AG09309 (cell line): ENCODE measurements around the gene ATG4D.
"Not testable (repeated sequence)": the region's sequence is repeated elsewhere in the genome, so short reads cannot be mapped to it uniquely, and the experiment has no call there.

Source experiments
- DNase-seq: peaks from one replicate; pipeline ENCODE4 v3.0.0-alpha.2; 2010; ENCODE audit warnings: low read depth
- H3K4me3 ChIP-seq: 2 replicates; pipeline ENCODE4 v1.5.1; 2011; ENCODE audit warnings: mild to moderate bottlenecking, low read depth, low read length, moderate library complexity; ENCODE audit not compliant: control insufficient read depth
- CTCF ChIP-seq: IDR thresholded peaks from 2 replicates; pipeline ENCODE4 v1.5.1; 2011; ENCODE audit warnings: mild to moderate bottlenecking, low read depth, low read length, inconsistent platforms; ENCODE audit not compliant: insufficient read depth, control insufficient read depth; ENCODE audit errors: missing control alignments

The ATG4D gene

GRCh38 chr19:10544753-10545251, 1.1 kb downstream of the ATG4D start:
- peak overlapping the region; percentile 80 for H3K4me3 ChIP-seq
- no peak for DNase-seq
- TF ChIP-seq CTCF = no peak

GRCh38 chr19:10546817-10547216, 3.1 kb downstream of the ATG4D start:
- DNase-seq = no peak
- H3K4me3 ChIP-seq = no peak overlapping the region
- no peak for TF ChIP-seq CTCF

DNA sequence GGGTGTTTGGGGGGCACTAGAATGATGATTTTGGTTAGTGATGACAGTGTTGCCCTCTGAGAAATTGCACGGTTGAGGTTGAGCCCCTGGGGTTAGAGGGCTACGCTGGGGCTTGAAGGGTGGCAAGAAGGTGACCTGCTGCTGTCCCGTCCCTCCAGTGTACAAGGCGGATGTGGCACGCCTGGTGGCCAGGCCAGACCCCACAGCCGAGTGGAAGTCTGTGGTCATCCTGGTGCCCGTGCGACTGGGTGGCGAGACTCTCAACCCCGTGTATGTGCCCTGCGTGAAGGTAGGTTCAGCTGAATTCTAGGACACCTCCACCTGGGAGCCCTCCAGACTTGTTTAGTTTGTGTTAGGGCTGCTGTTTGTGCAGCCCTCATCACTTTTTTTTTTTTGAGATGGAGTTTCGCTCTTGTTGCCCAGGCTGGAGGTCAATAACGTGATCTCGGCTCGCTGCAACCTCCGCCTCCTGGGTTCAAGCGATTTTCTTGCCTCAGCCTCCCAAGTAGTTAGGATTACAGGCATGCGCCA, 5.1 kb downstream of the ATG4D start:
- no peak overlapping the region for H3K4me3 ChIP-seq
- no peak for TF ChIP-seq CTCF
- DNase-seq = no peak

- no peak for TF ChIP-seq CTCF
- no peak for DNase-seq
- H3K4me3 ChIP-seq = no peak overlapping the region
Measured at GRCh38 chr19:10549733-10550132, 6.0 kb downstream of the ATG4D start.

DNA sequence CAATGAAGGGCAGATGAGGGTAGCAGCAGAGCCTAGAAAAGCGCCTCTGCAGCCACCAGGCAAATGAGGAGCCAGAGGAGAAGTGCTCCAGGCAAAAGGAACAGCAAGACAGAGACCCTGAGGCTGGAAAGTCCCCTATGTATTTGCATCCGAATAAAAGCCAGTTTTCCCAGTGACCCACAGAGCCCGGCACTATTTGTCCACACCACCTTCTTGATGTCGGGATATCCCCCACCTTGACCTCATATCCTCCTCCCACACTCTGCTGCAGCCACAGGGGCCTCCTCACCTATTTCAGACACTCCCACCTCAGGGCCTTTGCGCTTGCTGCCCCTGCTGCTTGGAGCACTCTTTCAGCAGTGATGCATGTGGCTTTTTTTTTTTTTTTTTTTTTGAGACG, 6.6 kb downstream of the ATG4D start:
- no peak for DNase-seq
- no peak for TF ChIP-seq CTCF
- no peak overlapping the region for H3K4me3 ChIP-seq

DNA sequence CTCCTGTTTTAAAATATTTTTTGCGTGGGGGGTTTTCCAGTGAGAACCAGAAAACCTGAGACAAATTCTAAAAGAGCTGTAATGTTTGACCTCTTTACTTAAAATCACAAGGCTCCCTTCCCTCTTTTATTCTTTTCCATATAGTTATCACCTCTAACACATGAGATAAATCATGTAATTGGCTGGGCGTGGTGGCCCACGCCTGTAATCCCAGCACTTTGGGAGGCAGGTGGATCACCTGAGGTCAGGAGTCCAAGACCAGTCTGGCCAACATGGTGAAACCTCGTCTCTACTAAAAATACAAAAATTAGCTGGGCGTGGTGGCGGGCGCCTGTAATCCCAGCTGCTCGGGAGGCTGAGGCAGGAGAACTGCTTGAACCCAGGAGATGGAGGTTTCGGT, 7.3 kb downstream of the ATG4D start:
- not testable (repeated sequence) for DNase-seq, H3K4me3 ChIP-seq

- TF ChIP-seq CTCF = peak; percentile 30
- no peak for DNase-seq
Measured at GRCh38 chr19:10551698-10552301, 8.1 kb downstream of the ATG4D start.

More at GRCh38 chr19:10551698-10552301, 8.1 kb downstream of the ATG4D start:
- H3K4me3 ChIP-seq = no peak overlapping the region
